ENCODE measurements around the gene ABHD6.

DNA sequence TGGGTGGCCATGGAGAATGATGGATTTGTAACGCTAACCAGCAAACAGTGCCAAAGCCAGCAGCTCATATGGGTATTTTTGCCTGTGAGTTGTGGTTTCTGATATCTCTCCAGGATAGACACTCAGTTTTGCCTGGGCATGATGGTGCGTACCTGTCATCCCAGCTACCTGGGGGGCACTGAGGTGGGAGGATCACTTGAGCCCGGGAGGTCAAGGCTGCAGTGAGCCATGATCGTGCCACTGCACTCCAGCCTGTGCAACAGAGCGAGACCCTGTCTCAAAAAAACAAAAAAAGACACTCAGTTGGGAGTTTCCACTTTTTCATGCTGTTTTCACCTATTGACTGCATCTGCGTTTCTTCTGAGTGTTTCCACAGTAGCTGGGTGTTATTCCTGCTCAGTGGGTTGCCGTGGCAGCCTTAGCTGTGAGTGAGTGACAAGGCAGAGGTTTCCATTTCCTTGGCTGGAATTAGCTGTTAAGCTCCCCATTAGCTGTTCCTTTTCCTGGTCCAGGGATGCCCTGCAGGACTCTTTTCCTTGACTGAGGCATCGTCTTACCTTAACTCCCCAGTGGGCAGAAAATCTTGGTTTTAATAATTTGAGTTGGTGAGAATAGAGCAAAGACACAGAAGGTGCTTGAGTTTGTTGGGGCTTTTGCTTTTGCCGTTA lies 54.2 kb downstream of the ABHD6 start:
- no peak for TF ChIP-seq CTCF (IDR thresholded peaks at IDR 0.05)
- no peak for TF ChIP-seq POLR2A (IDR thresholded peaks at IDR 0.05)

Data from upper lobe of left lung (tissue), 4 donors.